Keratinocyte (primary cell): ENCODE measurements around the gene TRAPPC2L. TPM values are rescaled to one million over a fixed set of nuclear protein-coding genes. Genes with fewer than 3 reads are reported as not detected.
A peak's percentile ranks its signal among the peaks of the same experiment; 100 is the strongest.

Experiments used
- DNase-seq: peaks from one replicate; pipeline ENCODE4 v3.0.0-alpha.2; 2011; ENCODE audit warnings: low read depth, missing footprints, low spot score
- FAIRE-seq: peaks from 2 replicates; lab custom pipeline; 2011; peaks lifted over from hg19 to GRCh38; lab: Jason Lieb, UNC
- H2AFZ ChIP-seq: 2 replicates; pipeline ENCODE4 v1.6.0; 2012; ENCODE audit warnings: low read length, control low read depth, inconsistent platforms; ENCODE audit not compliant: control insufficient read depth
- H3K27ac ChIP-seq: 2 replicates; pipeline ENCODE4 v1.5.1; 2011; ENCODE audit warnings: low read length; ENCODE audit not compliant: control insufficient read depth, insufficient read depth
- H3K27me3 ChIP-seq: 3 replicates; pipeline ENCODE4 v1.6.0; 2011; ENCODE audit warnings: low read length; ENCODE audit not compliant: control insufficient read depth, insufficient read depth; ENCODE audit errors: extremely low read depth
- H3K36me3 ChIP-seq, 2 experiments: 2 replicates in 1 of 2; 3 replicates in 1 of 2; pipeline ENCODE4 v1.5.1; 2011; ENCODE audit warnings: low read length in 2 of 2, mild to moderate bottlenecking in 1 of 2; ENCODE audit not compliant: control insufficient read depth in 2 of 2, insufficient read depth in 2 of 2; ENCODE audit errors: extremely low read depth in 1 of 2
- H3K4me1 ChIP-seq: 3 replicates; pipeline ENCODE4 v1.5.1; 2011; ENCODE audit warnings: low read length; ENCODE audit not compliant: control insufficient read depth, insufficient read depth; ENCODE audit errors: extremely low read depth
- H3K4me2 ChIP-seq: 3 replicates; pipeline ENCODE4 v1.6.0; 2011; ENCODE audit warnings: low read depth, low read length; ENCODE audit not compliant: control insufficient read depth, insufficient read depth; ENCODE audit errors: extremely low read depth
- H3K4me3 ChIP-seq, 3 experiments: fragments of 200-600 bp in 1 of 3; sonication (generic) in 1 of 3; 2 replicates in 2 of 3; 3 replicates in 1 of 3; pipeline ENCODE4 v1.5.1; 2011 to 2016; ENCODE audit warnings: low read length in 3 of 3, mild to moderate bottlenecking in 3 of 3, control low read depth in 2 of 3, inconsistent platforms in 1 of 3, low read depth in 1 of 3, mixed read lengths in 1 of 3, mixed run types in 1 of 3, moderate library complexity in 1 of 3; ENCODE audit not compliant: control insufficient read depth in 2 of 3, insufficient read depth in 2 of 3; ENCODE audit errors: extremely low read depth in 1 of 3
- H3K79me2 ChIP-seq: 2 replicates; pipeline ENCODE4 v1.6.0; 2012; ENCODE audit warnings: low read length; ENCODE audit not compliant: control insufficient read depth, insufficient read depth
- H3K9ac ChIP-seq: 3 replicates; pipeline ENCODE4 v1.6.0; 2011; ENCODE audit warnings: low read length; ENCODE audit not compliant: control insufficient read depth, insufficient read depth; ENCODE audit errors: extremely low read depth
- H3K9me1 ChIP-seq: 3 replicates; pipeline ENCODE4 v1.6.0; 2011; ENCODE audit warnings: low read length; ENCODE audit not compliant: control insufficient read depth, insufficient read depth; ENCODE audit errors: extremely low read depth
- H3K9me3 ChIP-seq: 2 replicates; pipeline ENCODE4 v1.5.1; 2012; ENCODE audit warnings: low read depth, low read length; ENCODE audit not compliant: control insufficient read depth
- H4K20me1 ChIP-seq: 3 replicates; pipeline ENCODE4 v1.6.0; 2011; ENCODE audit warnings: low read length; ENCODE audit not compliant: control insufficient read depth, insufficient read depth; ENCODE audit errors: extremely low read depth
- CTCF ChIP-seq, 3 experiments: IDR thresholded peaks in 1 of 3; conservative IDR thresholded peaks in 1 of 3; optimal IDR thresholded peaks in 1 of 3; 2 replicates in 2 of 3; 3 replicates in 1 of 3; pipeline versions ENCODE3 to v1.5.1; 2011; ENCODE audit warnings: low read length in 3 of 3, mild to moderate bottlenecking in 3 of 3, moderate library complexity in 2 of 3, control low read depth in 1 of 3, inconsistent platforms in 1 of 3; ENCODE audit not compliant: insufficient read depth in 2 of 3; ENCODE audit errors: extremely low read depth in 1 of 3
- EZH2 ChIP-seq: IDR thresholded peaks from one replicate; pipeline ENCODE4 v1.6.1; 2012; ENCODE audit warnings: inconsistent platforms, mild to moderate bottlenecking, low read length, moderate library complexity
- dilution Hi-C: fragments of 300-500 bp; cut with MboI; formaldehyde crosslinking; loops from one replicate; pipeline ENCODE4 v1.7.0; 2020; ENCODE audit warnings: low sequenced_read_pairs; ENCODE audit not compliant: extremely low pct_ligation_motif_present
- polyA plus RNA-seq, 5 experiments: library from polyadenylated mRNA; depleted of rRNA in 3 of 5; stranded (reverse) in 3 of 5; stranded (forward) in 1 of 5; unstranded in 1 of 5; fragments of >200 nt; gene quantifications; 1 replicate in 1 of 5; 2 replicates in 3 of 5; 3 replicates in 1 of 5; pipeline versions ENCODE4 v1.2.1 to v1.2.3, GENCODE V29; 2011 to 2012; ENCODE audit warnings: missing spikeins in 2 of 5, low read depth in 1 of 5, low replicate concordance in 1 of 5

TRAPPC2L gene
- polyA plus RNA-seq, 1 donor (not counting 4 experiments of a cell fraction or from before 2014, with no cell fraction given) = 139 TPM

- no peak for FAIRE-seq
- dilution Hi-C loops = no loop called here
- DNase-seq = no peak
- no peaks in the 10 kb centered on the region for H3K36me3 ChIP-seq
- H3K9ac ChIP-seq = no peak overlapping the region
- peaks cover 45% of the 10 kb centered on the region for H3K27me3 ChIP-seq
- no peak overlapping the region for H2AFZ ChIP-seq
- H3K9me1 ChIP-seq = no peaks in the 10 kb centered on the region
- no peaks in the 10 kb centered on the region for H3K9me3 ChIP-seq
- H3K4me1 ChIP-seq = peaks cover 8% of the 10 kb centered on the region
- H3K4me2 ChIP-seq = no peak overlapping the region
- no peaks in the 10 kb centered on the region for H3K79me2 ChIP-seq
- H4K20me1 ChIP-seq = no peaks in the 10 kb centered on the region
- H3K27ac ChIP-seq = no peak overlapping the region
- no peak for TF ChIP-seq EZH2
- peak in 1 of 3 experiments; percentile 36 for TF ChIP-seq CTCF (optimal IDR thresholded peaks at IDR 0.05 in 1 of 3, IDR thresholded peaks at IDR 0.05 in 1 of 3, conservative IDR thresholded peaks at IDR 0.05 in 1 of 3; ENCODE audit: extremely low read depth in 1 of 3, insufficient read depth in 2 of 3, low read length in 3 of 3)
- H3K4me3 ChIP-seq = no peak overlapping the region
Measured at GRCh38 chr16:88901718-88902337, 44.9 kb downstream of the TRAPPC2L start.

GRCh38 chr16:88902744-88903143, 45.8 kb downstream of the TRAPPC2L start:
- dilution Hi-C loops = no loop called here
- no peak for FAIRE-seq

More at GRCh38 chr16:88902744-88903143, 45.8 kb downstream of the TRAPPC2L start:
- H3K9me1 ChIP-seq = no peaks in the 10 kb centered on the region
- DNase-seq = no peak
- no peaks in the 10 kb centered on the region for H3K79me2 ChIP-seq
- H3K4me3 ChIP-seq = no peak overlapping the region
- H3K4me1 ChIP-seq = peaks cover 14% of the 10 kb centered on the region
- no peaks in the 10 kb centered on the region for H4K20me1 ChIP-seq
- H3K27me3 ChIP-seq = peaks cover 38% of the 10 kb centered on the region
- H3K9me3 ChIP-seq = no peaks in the 10 kb centered on the region
- no peak overlapping the region for H2AFZ ChIP-seq
- H3K4me2 ChIP-seq = no peak overlapping the region
- no peaks in the 10 kb centered on the region for H3K36me3 ChIP-seq
- H3K27ac ChIP-seq = no peak overlapping the region
- no peak overlapping the region for H3K9ac ChIP-seq
- no peak for TF ChIP-seq EZH2
- TF ChIP-seq CTCF (optimal IDR thresholded peaks at IDR 0.05 in 1 of 3, IDR thresholded peaks at IDR 0.05 in 1 of 3, conservative IDR thresholded peaks at IDR 0.05 in 1 of 3; ENCODE audit: extremely low read depth in 1 of 3, insufficient read depth in 2 of 3, low read length in 3 of 3) = no peak
